Measurements from ENCODE around the gene APOBEC3B.
A peak's percentile ranks its signal among the peaks of the same experiment; 100 is the strongest.
"Not testable (repeated sequence)": the region's sequence is repeated elsewhere in the genome, so short reads cannot be mapped to it uniquely, and the experiment has no call there.

The APOBEC3B gene

DNA sequence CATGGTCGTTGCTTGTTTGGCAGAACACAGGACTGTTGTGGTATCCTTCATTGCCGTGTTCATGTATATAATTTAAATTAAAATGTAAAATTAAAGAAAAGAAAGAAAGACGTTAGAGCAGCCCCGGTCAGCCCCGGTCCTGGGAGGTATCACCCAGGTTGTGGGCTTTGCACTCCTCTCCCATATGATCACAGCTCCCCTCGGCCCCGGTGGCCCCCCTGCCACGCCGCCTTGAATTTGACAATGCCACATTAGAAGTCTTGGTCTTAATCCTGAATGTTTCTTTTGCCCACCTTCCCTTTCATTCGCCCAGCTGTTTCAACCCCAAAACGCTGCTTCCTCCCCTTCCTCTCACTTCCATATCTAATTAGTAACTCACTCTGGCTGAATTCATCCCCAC, 13.3 kb upstream of the APOBEC3B start:
- no peak for DNase-seq

DNA sequence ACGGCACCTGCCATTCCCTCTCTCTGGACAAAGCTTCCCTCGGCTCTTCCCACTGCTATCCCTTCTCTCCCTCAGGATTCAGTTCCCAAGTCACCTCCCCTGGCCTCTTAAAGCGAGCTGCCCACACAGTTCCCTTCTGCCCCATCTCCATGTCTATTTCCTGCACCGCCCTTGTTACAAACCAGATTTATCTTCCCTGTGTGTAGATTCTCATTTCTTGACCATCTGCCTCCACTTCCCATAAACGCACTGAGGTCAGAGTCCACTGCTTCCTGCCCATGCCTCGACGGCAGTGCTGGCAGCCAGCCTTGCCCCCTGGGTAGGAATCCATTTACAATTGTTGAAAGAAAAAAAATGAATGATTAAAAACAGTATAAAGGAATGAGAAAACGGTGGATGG, 11.6 kb upstream of the APOBEC3B start:
- DNase-seq = no peak

- DNase-seq = no peak
These were observed 10.9 kb upstream of the APOBEC3B start for GRCh38 chr22:38971202-38971601.

GRCh38 chr22:38971791-38972190, 10.4 kb upstream of the APOBEC3B start:
- DNase-seq = no peak

GRCh38 chr22:38972558-38972957, 9.6 kb upstream of the APOBEC3B start:
- DNase-seq = no peak

GRCh38 chr22:38973289-38974169, 8.6 kb upstream of the APOBEC3B start:
- peak; percentile 71 for DNase-seq

DNA sequence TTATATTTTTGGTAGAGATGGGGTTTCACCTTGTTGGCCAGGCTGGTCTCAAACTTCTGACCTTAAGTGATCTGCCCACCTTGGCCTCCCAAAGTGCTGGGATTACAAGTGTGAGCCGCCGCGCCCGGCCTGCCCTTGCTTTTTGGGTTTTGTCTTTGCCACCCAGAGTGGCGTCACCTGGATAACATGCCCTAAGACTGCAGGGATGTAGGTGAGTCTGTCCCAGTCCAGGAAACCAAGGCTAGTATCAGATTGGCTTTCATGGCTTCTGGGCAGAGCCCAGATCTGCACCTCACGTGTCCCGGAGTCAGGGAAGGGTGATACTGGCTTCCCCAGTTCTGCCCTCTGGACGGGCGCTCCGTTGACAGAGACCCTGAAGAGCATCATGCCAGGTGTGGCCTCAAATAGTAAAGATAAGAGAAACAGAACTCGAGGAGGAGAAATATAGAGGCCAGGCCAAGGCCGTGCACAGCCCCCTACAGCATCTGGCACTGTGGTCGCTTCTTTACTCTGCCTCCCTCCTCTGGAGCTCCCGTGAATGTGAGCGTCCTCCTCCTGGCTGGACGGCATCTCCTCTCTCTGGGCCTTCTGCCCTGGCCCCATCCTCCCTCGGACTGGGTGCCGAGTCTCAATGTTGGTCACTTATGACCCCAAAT, 7.8 kb upstream of the APOBEC3B start:
- no peak for DNase-seq

DNA sequence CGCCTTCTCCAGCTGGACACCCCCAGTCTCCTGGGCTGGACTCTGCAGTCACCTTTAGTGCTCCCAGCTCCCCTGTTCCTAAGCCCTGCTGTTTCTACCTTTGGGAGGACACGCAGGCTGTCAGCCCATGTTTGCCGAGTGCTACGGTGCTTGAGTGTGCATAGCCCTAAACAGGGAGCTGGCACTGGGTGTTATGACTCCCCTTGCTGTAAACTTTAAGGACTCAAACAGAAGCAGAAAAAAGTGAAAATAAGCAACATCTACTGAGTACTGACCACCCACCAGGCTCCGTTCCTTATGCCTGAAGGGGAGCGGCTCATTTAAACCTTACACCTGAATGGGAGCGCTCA, 7.3 kb upstream of the APOBEC3B start:
- DNase-seq = no peak

GRCh38 chr22:38977289-38977688, 4.9 kb upstream of the APOBEC3B start:
- DNase-seq = not testable (repeated sequence)

- DNase-seq = not testable (repeated sequence)
These were observed 1.6 kb upstream of the APOBEC3B start for GRCh38 chr22:38980587-38980986.

GRCh38 chr22:38981005-38981991, 849 bp upstream of the APOBEC3B start:
- peak; percentile 27 for DNase-seq

DNA sequence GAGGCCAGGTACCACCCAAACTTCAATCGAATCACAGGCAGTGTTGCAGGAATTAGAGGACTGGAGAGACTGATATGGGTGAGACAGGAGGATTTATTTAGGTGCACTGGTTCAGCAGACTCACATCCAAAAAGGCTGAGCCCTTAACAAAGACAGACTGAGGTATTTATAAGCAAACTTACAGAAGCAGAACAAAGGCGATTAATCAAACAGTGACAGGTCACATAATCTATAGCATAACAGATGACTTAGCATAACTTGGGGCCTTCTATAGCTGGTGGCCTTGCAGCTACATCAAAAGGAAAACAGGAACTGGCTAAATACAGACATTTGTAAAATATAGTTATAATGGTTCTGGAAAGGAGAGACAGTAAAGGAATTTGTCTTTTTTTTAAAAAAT, 2.1 kb downstream of the APOBEC3B start:
- no peak for DNase-seq

- DNase-seq = peak; percentile 89
These were observed 2.9 kb downstream of the APOBEC3B start for GRCh38 chr22:38984784-38985757.

- DNase-seq = no peak
These were observed 4.5 kb downstream of the APOBEC3B start for GRCh38 chr22:38986629-38987028.

- peak; percentile 42 for DNase-seq
These were observed 5.2 kb downstream of the APOBEC3B start for GRCh38 chr22:38987171-38987895.

DNA sequence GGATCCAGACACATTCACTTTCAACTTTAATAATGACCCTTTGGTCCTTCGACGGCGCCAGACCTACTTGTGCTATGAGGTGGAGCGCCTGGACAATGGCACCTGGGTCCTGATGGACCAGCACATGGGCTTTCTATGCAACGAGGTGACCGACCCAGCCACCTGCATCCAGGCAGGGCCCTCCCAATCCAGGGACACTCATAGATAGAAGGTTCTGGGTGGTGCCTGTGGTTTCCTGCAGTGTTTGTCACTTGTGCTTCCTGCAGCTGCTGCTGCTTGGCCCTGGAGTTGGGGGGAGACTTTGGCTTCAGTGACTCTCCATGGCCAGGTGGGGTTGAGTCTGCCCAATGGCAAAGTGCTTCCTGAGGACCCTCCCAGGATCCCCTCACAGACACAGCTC, 7.3 kb downstream of the APOBEC3B start:
- no peak for DNase-seq

- peak; percentile 38 for DNase-seq
These were observed 10.8 kb downstream of the APOBEC3B start for GRCh38 chr22:38992871-38993371.

DNA sequence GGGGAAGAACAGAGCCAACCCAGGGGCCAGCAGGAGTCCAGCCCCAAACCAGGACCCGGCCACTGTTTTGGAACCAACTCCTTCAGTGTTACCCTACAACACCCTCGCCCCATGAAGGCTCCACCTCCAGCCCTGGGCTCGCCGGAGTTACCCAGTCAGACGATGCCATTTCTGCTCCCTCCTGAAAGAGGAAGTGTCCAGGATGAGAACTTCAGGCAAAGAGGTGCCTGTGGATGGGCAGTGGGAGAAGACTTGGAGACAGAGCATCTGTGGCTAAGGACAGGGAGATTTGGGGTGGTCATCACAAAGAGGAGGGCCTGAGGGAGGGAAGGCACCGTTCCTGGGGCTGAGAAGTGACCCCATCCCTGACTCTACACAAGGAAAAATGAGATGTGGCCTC, 14.0 kb downstream of the APOBEC3B start:
- no peak for DNase-seq

GRCh38 chr22:38997518-38997917, 15.4 kb downstream of the APOBEC3B start:
- no peak for DNase-seq

GRCh38 chr22:39003165-39003638, 21.1 kb downstream of the APOBEC3B start:
- peak; percentile 82 for DNase-seq

DNA sequence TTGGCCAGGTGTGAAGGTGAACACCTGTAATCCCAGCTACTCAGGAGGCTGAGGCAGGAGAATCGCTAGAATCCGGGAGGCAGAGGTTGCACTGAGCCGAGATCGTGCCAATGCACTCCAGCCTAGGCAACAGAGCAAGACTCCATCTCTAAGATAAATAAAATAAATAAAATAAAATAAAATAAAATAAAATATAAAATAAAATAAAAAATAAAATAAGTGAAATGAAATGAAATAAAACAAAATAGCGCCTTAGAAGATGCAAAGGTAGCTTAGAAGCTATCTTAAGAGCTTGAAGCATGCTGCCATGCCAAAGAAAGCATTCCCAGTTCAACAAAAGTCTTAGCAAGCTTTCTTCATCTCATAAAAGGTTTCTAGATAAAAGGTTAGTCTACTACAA, 25.0 kb downstream of the APOBEC3B start:
- no peak for DNase-seq
